Stimulated activated CD8-positive, alpha-beta memory T cell treated with anti-CD3 and anti-CD28 coated beads, Interleukin-15, amount 100 ng/mL, for 24 hours (primary cell): ENCODE measurements around the gene TBCE.
"Not testable (repeated sequence)": the region's sequence is repeated elsewhere in the genome, so short reads cannot be mapped to it uniquely, and the experiment has no call there.

Experiments
- DNase-seq: peaks from one replicate; pipeline ENCODE4 v3.0.0-alpha.2; 2020; ENCODE audit warnings: low read depth

The TBCE gene

GRCh38 chr1:235450886-235451483 is 83.8 kb downstream of the TBCE start:
- DNase-seq: no peak

- DNase-seq: no peak
Measured at GRCh38 chr1:235454021-235454420, 86.8 kb downstream of the TBCE start.

GRCh38 chr1:235455097-235455496 is 87.9 kb downstream of the TBCE start:
- no peak for DNase-seq

GRCh38 chr1:235455823-235456222 is 88.6 kb downstream of the TBCE start:
- DNase-seq: no peak

- DNase-seq: not testable (repeated sequence)
Measured at GRCh38 chr1:235457856-235458255, 90.6 kb downstream of the TBCE start.

GRCh38 chr1:235460770-235461169 is 93.5 kb downstream of the TBCE start:
- no peak for DNase-seq

- DNase-seq: no peak
Measured at GRCh38 chr1:235461954-235462353, 94.7 kb downstream of the TBCE start.

GRCh38 chr1:235462832-235463231 is 95.6 kb downstream of the TBCE start:
- not testable (repeated sequence) for DNase-seq

- no peak for DNase-seq
Measured at GRCh38 chr1:235465066-235465465, 97.8 kb downstream of the TBCE start.

GRCh38 chr1:235468004-235468403 is 100.8 kb downstream of the TBCE start:
- no peak for DNase-seq

- DNase-seq: no peak
Measured at GRCh38 chr1:235468970-235469369, 101.7 kb downstream of the TBCE start.

- not testable (repeated sequence) for DNase-seq
Measured at GRCh38 chr1:235469897-235470296, 102.7 kb downstream of the TBCE start.

GRCh38 chr1:235470741-235471439 is 103.7 kb downstream of the TBCE start:
- no peak for DNase-seq

- DNase-seq: no peak
Measured at GRCh38 chr1:235473806-235474205, 106.6 kb downstream of the TBCE start.

- no peak for DNase-seq
Measured at GRCh38 chr1:235483090-235483489, 115.9 kb downstream of the TBCE start.

GRCh38 chr1:235485558-235485957 is 118.3 kb downstream of the TBCE start:
- DNase-seq: no peak

- DNase-seq: no peak
Measured at GRCh38 chr1:235486321-235486720, 119.1 kb downstream of the TBCE start.

- no peak for DNase-seq
Measured at GRCh38 chr1:235491644-235492043, 124.4 kb downstream of the TBCE start.

GRCh38 chr1:235494531-235494930 is 127.3 kb downstream of the TBCE start:
- no peak for DNase-seq

- DNase-seq: no peak
Measured at GRCh38 chr1:235495030-235495429, 127.8 kb downstream of the TBCE start.

- no peak for DNase-seq
Measured at GRCh38 chr1:235495551-235495950, 128.3 kb downstream of the TBCE start.

- DNase-seq: no peak
Measured at GRCh38 chr1:235500971-235501540, 133.8 kb downstream of the TBCE start.
